HepG2 (cell line): Measurements from ENCODE around the gene LDLRAD3. TPM values are rescaled to one million over a fixed set of nuclear protein-coding genes. Genes with fewer than 3 reads are reported as not detected.

Experiments used
- ATAC-seq: fragments of 200-7000 bp; cut with Tn5 transposase; 3 replicates; pipeline ENCODE4 v1.9.1; 2020; ENCODE audit warnings: mild to moderate bottlenecking, moderate library complexity
- BruUV-seq: library from RNA; stranded (reverse); fragments of 400-500 nt; replicated peaks from 2 replicates; lab custom pipeline; 2021; lab: Mats Ljungman, UMichigan
- CTCF ChIA-PET: fragments of 300-600 bp; formaldehyde crosslinking; extraction: SDS; loops from one replicate; lab custom pipeline; 2021; ENCODE audit warnings: low total read pairs, inconsistent platforms, low intra/inter-chr PET ratio; lab: Yijun Ruan, JAX
- POLR2A ChIA-PET: fragments of 350-600 bp; sonication (Branson Sonifier 250); formaldehyde crosslinking; loops from one replicate; lab custom pipeline; 2020; ENCODE audit warnings: antibody characterized with exemption, inconsistent platforms; lab: Yijun Ruan, JAX
- DNase-seq: peaks from one replicate; pipeline ENCODE4 v3.0.0-alpha.2; 2015; ENCODE audit warnings: low spot score
- FAIRE-seq: peaks from 3 replicates; lab custom pipeline; 2011; peaks lifted over from hg19 to GRCh38; lab: Jason Lieb, UNC
- H2AFZ ChIP-seq: one replicate; pipeline ENCODE4 v1.6.1; 2011; ENCODE audit warnings: low read length, inconsistent platforms
- H3K27ac ChIP-seq: fragments of 300-600 bp; 3 replicates; pipeline ENCODE4 v1.8.0; 2011; ENCODE audit warnings: mixed run types, mild to moderate bottlenecking, mixed read lengths, low read length, inconsistent platforms; ENCODE audit not compliant: insufficient read depth; ENCODE audit errors: extremely low read length
- H3K27me3 ChIP-seq, 2 experiments: fragments of 200-600 bp in 1 of 2; 2 replicates in 1 of 2; 3 replicates in 1 of 2; pipeline versions ENCODE4 v1.6.0 to v1.8.0; 2011; ENCODE audit warnings: low read length in 2 of 2, mild to moderate bottlenecking in 2 of 2, moderate library complexity in 2 of 2, inconsistent platforms in 1 of 2; ENCODE audit not compliant: insufficient read depth in 2 of 2, control insufficient read depth in 1 of 2
- H3K36me3 ChIP-seq, 2 experiments: fragments of 200-600 bp in 1 of 2; replicated peaks in 1 of 2; 2 replicates in 1 of 2; 3 replicates in 1 of 2; pipeline versions ENCODE4 v1.5.1 to v1.8.0; 2011; ENCODE audit warnings: low read length in 2 of 2, inconsistent platforms in 1 of 2; ENCODE audit not compliant: insufficient read depth in 2 of 2, control insufficient read depth in 1 of 2
- H3K4me1 ChIP-seq: 2 replicates; pipeline ENCODE4 v1.5.1; 2012; ENCODE audit warnings: low read length, inconsistent platforms; ENCODE audit not compliant: insufficient read depth
- H3K4me2 ChIP-seq: 2 replicates; pipeline ENCODE4 v1.6.0; 2011; ENCODE audit warnings: low read depth, low read length, inconsistent platforms
- H3K4me3 ChIP-seq, 3 experiments: fragments of 200-600 bp in 1 of 3; sonication (generic), shearing (Covaris generic) in 1 of 3; replicated peaks in 1 of 3; 2 replicates each; pipeline ENCODE4 v1.5.1; 2011 to 2016; ENCODE audit warnings: low read length in 3 of 3, inconsistent platforms in 2 of 3, low read depth in 2 of 3, mild to moderate bottlenecking in 2 of 3, control low read depth in 1 of 3, mixed read lengths in 1 of 3; ENCODE audit not compliant: insufficient read depth in 1 of 3
- H3K79me2 ChIP-seq: one replicate; pipeline ENCODE4 v1.6.1; 2011; ENCODE audit warnings: low read length, inconsistent platforms; ENCODE audit not compliant: insufficient read depth
- H3K9ac ChIP-seq: 2 replicates; pipeline ENCODE4 v1.6.0; 2011; ENCODE audit warnings: mild to moderate bottlenecking, low read depth, low read length, inconsistent platforms; ENCODE audit not compliant: insufficient read depth
- H3K9me3 ChIP-seq: 2 replicates; pipeline ENCODE4 v1.5.1; 2012; ENCODE audit warnings: mild to moderate bottlenecking, low read length
- H4K20me1 ChIP-seq: 2 replicates; pipeline ENCODE4 v1.6.0; 2011; ENCODE audit warnings: inconsistent platforms, mild to moderate bottlenecking, low read length, moderate library complexity; ENCODE audit not compliant: insufficient read depth
- CREB3 ChIP-seq: sonication (generic); formaldehyde crosslinking; IDR thresholded peaks from 2 replicates; pipeline ENCODE4 v1.5.0; 2020; ENCODE audit warnings: missing genetic modification reagents
- FOXA3 ChIP-seq: IDR thresholded peaks from 2 replicates; pipeline ENCODE4 v1.6.1; 2016; ENCODE audit warnings: missing genetic modification reagents, missing compliant biosample characterization
- GMEB1 ChIP-seq: sonication (generic); formaldehyde crosslinking; IDR thresholded peaks from 2 replicates; pipeline ENCODE4 v1.5.1; 2020; ENCODE audit warnings: missing genetic modification reagents, mild to moderate bottlenecking, borderline replicate concordance
- HBP1 ChIP-seq: IDR thresholded peaks from 2 replicates; pipeline ENCODE4 v1.6.1; 2016; ENCODE audit warnings: low read depth, control low read depth
- HIVEP1 ChIP-seq: sonication (generic); formaldehyde crosslinking; IDR thresholded peaks from 2 replicates; pipeline ENCODE4 v1.4.0; 2020; ENCODE audit warnings: mild to moderate bottlenecking, missing genetic modification reagents
- MXI1 ChIP-seq: IDR thresholded peaks from 3 replicates; pipeline ENCODE4 v1.6.1; 2012; ENCODE audit warnings: low read depth, low read length, inconsistent platforms, borderline replicate concordance
- PAXIP1 ChIP-seq: sonication (generic); formaldehyde crosslinking; conservative IDR thresholded peaks from 2 replicates; pipeline ENCODE4 v1.4.0; 2020; ENCODE audit warnings: mild to moderate bottlenecking, missing genetic modification reagents, moderate library complexity
- RELA ChIP-seq: sonication (generic); formaldehyde crosslinking; IDR thresholded peaks from 2 replicates; pipeline ENCODE4 v1.4.0; 2020; ENCODE audit warnings: missing genetic modification reagents
- TAF15 ChIP-seq: fragments of 200-400 bp; formaldehyde crosslinking; IDR thresholded peaks from one replicate; pipeline ENCODE4 v1.6.1; 2018; ENCODE audit warnings: mild to moderate bottlenecking, low read depth, low read length; ENCODE audit not compliant: poor library complexity, severe bottlenecking
- ZBTB39 ChIP-seq: sonication (generic); formaldehyde crosslinking; IDR thresholded peaks from 2 replicates; pipeline ENCODE4 v1.5.0; 2020; ENCODE audit warnings: missing genetic modification reagents
- ZC3H4 ChIP-seq: sonication (generic); formaldehyde crosslinking; IDR thresholded peaks from 2 replicates; pipeline ENCODE4 v1.4.0; 2020; ENCODE audit warnings: missing genetic modification reagents, borderline replicate concordance
- ZFP1 ChIP-seq: IDR thresholded peaks from 2 replicates; pipeline ENCODE4 v1.6.1; 2016
- ZNF782 ChIP-seq: sonication (generic); formaldehyde crosslinking; IDR thresholded peaks from 2 replicates; pipeline ENCODE4 v1.4.0; 2020; ENCODE audit warnings: missing genetic modification reagents, mild to moderate bottlenecking, borderline replicate concordance
- WGBS: methylation state at CpG from one replicate; pipeline ENCODE4 v1.1.6; 2017; ENCODE audit warnings: low lambda C conversion rate; 5-methylcytosine and 5-hydroxymethylcytosine counted together
- in situ Hi-C: cut with HindIII; loops from 2 replicates; pipeline ENCODE4 v1.10.0; 2017; ENCODE audit warnings: low pct_unique_long_range_greater_than_20kb; ENCODE audit not compliant: extremely low pct_ligation_motif_present
- intact Hi-C: fragments of 100-400 bp; cut with micrococcal nuclease; formaldehyde crosslinking; loops from one replicate; pipeline ENCODE4 v1.10.0; 2022; ENCODE audit not compliant: unreplicated experiment
- polyA plus RNA-seq, 8 experiments: library from polyadenylated mRNA; depleted of rRNA in 3 of 8; stranded (reverse) in 7 of 8; unstranded in 1 of 8; fragments of >200 nt; fragmentation: Illumina TruSeq in 4 of 8; extraction: Trizol in 4 of 8; gene quantifications; 2 replicates each; pipeline versions ENCODE4 v1.2.1 to v1.2.3, GENCODE V29; 2011 to 2016; ENCODE audit warnings: low read depth in 4 of 8, missing spikeins in 1 of 8, mixed read lengths in 1 of 8; ENCODE audit not compliant: insufficient read depth in 1 of 8
- total RNA-seq, 5 experiments: library from RNA; depleted of rRNA; stranded (reverse); fragments of >200 nt; fragmentation: Illumina TruSeq; extraction: Trizol; gene quantifications; 2 replicates each; pipeline ENCODE4 v1.2.3, GENCODE V29; 2016; ENCODE audit warnings: low read depth in 1 of 5

The LDLRAD3 gene
- total and polyA plus RNA-seq, 2 of the 13 experiments (the other 11 are each of a cell fraction or from before 2014, with no cell fraction given) = 0.50 to 0.60 TPM

- no TSS peak for BruUV-seq
- FAIRE-seq (no peak), ATAC-seq (no peak), DNase-seq (no peak)
- H4K20me1 ChIP-seq = no peaks in the 10 kb centered on the region
- 15% methylated on average over 7 of the region's 8 CpGs for WGBS
- H3K4me2 ChIP-seq = no peak overlapping the region
- ChIA-PET POLR2A (no interaction called here), CTCF (no interaction called here)
- no peak overlapping the region for H3K27ac ChIP-seq
- H3K9ac ChIP-seq = no peak overlapping the region
- no peaks in the 10 kb centered on the region for H3K79me2 ChIP-seq
- no peak overlapping the region for H2AFZ ChIP-seq
- H3K4me1 ChIP-seq = no peaks in the 10 kb centered on the region
- no peak for TF ChIP-seq MXI1
- no peak for TF ChIP-seq GMEB1
- no peak for TF ChIP-seq ZBTB39 (CRISPR knock-in tag)
- no peak for TF ChIP-seq ZFP1 (CRISPR knock-in tag)
- TF ChIP-seq PAXIP1 (CRISPR knock-in tag) = no peak
- TF ChIP-seq CREB3 (CRISPR knock-in tag) = no peak
- TF ChIP-seq TAF15 = no peak
- TF ChIP-seq HBP1 (CRISPR knock-in tag) = no peak
- TF ChIP-seq HIVEP1 (CRISPR knock-in tag) = no peak
- no peak for TF ChIP-seq ZNF782 (CRISPR knock-in tag)
- TF ChIP-seq ZC3H4 (CRISPR knock-in tag) = no peak
- TF ChIP-seq RELA (CRISPR knock-in tag) = no peak
- TF ChIP-seq FOXA3 = no peak
- no peaks in the 10 kb centered on the region for H3K9me3 ChIP-seq
- no peak overlapping the region for H3K4me3 ChIP-seq
- in situ Hi-C loops (no loop called here), intact Hi-C loops (no loop called here)
- H3K27me3 ChIP-seq = peaks cover 1 to 6% of the 10 kb centered on the region in 2 experiments; a peak in 2 of 5 replicates
- no peaks in the 10 kb centered on the region for H3K36me3 ChIP-seq
Measured at GRCh38 chr11:36013950-36014897, 70.4 kb downstream of the LDLRAD3 start.
